A673 (cell line): ENCODE data around the gene RTL1.

Experiments used
- EZH2 ChIP-seq: fragments of 200-600 bp; sonication (generic); IDR thresholded peaks from 2 replicates; pipeline ENCODE4 v1.6.1; 2017; ENCODE audit warnings: borderline replicate concordance, low read depth, mild to moderate bottlenecking, mixed read lengths, antibody characterized with exemption, low read length; ENCODE audit not compliant: poor library complexity, severe bottlenecking
- TF ChIP-seq, protein P1 (sequence below): fragments of 300-800, 200-600 bp; sonication (generic); conservative IDR thresholded peaks from 2 replicates; pipeline ENCODE4 v1.5.1; 2017; ENCODE audit warnings: low read depth, mild to moderate bottlenecking, antibody characterized with exemption, low read length, moderate library complexity, mixed read lengths

GRCh38 chr14:100837805-100838350 is 65.6 kb downstream of the RTL1 start:
- TF ChIP-seq, protein P1, sequence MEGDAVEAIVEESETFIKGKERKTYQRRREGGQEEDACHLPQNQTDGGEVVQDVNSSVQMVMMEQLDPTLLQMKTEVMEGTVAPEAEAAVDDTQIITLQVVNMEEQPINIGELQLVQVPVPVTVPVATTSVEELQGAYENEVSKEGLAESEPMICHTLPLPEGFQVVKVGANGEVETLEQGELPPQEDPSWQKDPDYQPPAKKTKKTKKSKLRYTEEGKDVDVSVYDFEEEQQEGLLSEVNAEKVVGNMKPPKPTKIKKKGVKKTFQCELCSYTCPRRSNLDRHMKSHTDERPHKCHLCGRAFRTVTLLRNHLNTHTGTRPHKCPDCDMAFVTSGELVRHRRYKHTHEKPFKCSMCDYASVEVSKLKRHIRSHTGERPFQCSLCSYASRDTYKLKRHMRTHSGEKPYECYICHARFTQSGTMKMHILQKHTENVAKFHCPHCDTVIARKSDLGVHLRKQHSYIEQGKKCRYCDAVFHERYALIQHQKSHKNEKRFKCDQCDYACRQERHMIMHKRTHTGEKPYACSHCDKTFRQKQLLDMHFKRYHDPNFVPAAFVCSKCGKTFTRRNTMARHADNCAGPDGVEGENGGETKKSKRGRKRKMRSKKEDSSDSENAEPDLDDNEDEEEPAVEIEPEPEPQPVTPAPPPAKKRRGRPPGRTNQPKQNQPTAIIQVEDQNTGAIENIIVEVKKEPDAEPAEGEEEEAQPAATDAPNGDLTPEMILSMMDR = no peak
- no peak for TF ChIP-seq EZH2
